ENCODE measurements around the gene METTL23. TPM values are rescaled to one million over a fixed set of nuclear protein-coding genes. Genes with fewer than 3 reads are reported as not detected.

Gene METTL23
- total RNA-seq, 1 experiment from 2014 or later = 37.7 TPM

- BruUV-seq (replicated peaks) = no TSS peak
- intact Hi-C loops (cut with micrococcal nuclease; ENCODE audit: unreplicated experiment) = no loop called here
- peaks cover 24% of the 10 kb centered on the region for H3K36me3 Mint-ChIP-seq (ENCODE audit: insufficient read depth, unreplicated experiment)
- H3K4me1 Mint-ChIP-seq (ENCODE audit: low read depth, unreplicated experiment) = peaks cover 4% of the 10 kb centered on the region
- no peak overlapping the region for H3K4me3 Mint-ChIP-seq (ENCODE audit: unreplicated experiment)
- Histone ChIP-seq H3K27me3 (replicated peaks; ENCODE audit: control insufficient read depth, insufficient read depth, low read length) (no peaks in the 10 kb centered on the region), H3K4me3 (ENCODE audit: low read depth, low read length) (no peak overlapping the region), H3K4me1 (peaks cover 22% of the 10 kb centered on the region), H3K36me3 (ENCODE audit: control insufficient read depth, insufficient read depth, low read length) (no peaks in the 10 kb centered on the region; the same call in 1 of the 2 replicates), H3K9me3 (no peaks in the 10 kb centered on the region)
- DNase-seq = no peak
- ChIA-PET CTCF (interaction anchor here (0.6 to 2.1 kb wide), 8 partner anchors 11 to 177 kb away, joined by 3 to 20 read pairs (median 6); no protein-coding TSS in a partner anchor), POLR2A (interaction anchor here (1.0 to 2.2 kb wide), 3 partner anchors 11 to 125 kb away, joined by 3 to 6 read pairs (median 3); no protein-coding TSS in a partner anchor)
- no peaks in the 10 kb centered on the region for H3K27me3 Mint-ChIP-seq (ENCODE audit: insufficient read depth, unreplicated experiment)
- TF ChIP-seq CTCF (IDR thresholded peaks at IDR 0.05; ENCODE audit: insufficient read depth in 1 of 2, low read depth in 1 of 2, low read length in 1 of 2, severe bottlenecking in 1 of 2, unreplicated experiment in 1 of 2) = no peak
- H3K27ac Mint-ChIP-seq (ENCODE audit: unreplicated experiment) = no peak overlapping the region
- H3K9me3 Mint-ChIP-seq (ENCODE audit: unreplicated experiment) = no peaks in the 10 kb centered on the region
These were observed 44.3 kb upstream of the METTL23 start for GRCh38 chr17:76682296-76682695.

- intact Hi-C loops (cut with micrococcal nuclease; ENCODE audit: unreplicated experiment) = no loop called here
These were observed 43.5 kb upstream of the METTL23 start for GRCh38 chr17:76683011-76683755.

More at GRCh38 chr17:76683011-76683755, 43.5 kb upstream of the METTL23 start:
- no TSS peak for BruUV-seq (replicated peaks)
- Mint-ChIP-seq H3K36me3 (ENCODE audit: insufficient read depth, unreplicated experiment) (peaks cover 24% of the 10 kb centered on the region), H3K4me3 (ENCODE audit: unreplicated experiment) (no peak overlapping the region), H3K27ac (ENCODE audit: unreplicated experiment) (no peak overlapping the region), H3K27me3 (ENCODE audit: insufficient read depth, unreplicated experiment) (no peaks in the 10 kb centered on the region), H3K4me1 (ENCODE audit: low read depth, unreplicated experiment) (peaks cover 11% of the 10 kb centered on the region), H3K9me3 (ENCODE audit: unreplicated experiment) (no peaks in the 10 kb centered on the region)
- peak in 1 of 2 experiments; percentile 3 for TF ChIP-seq CTCF (IDR thresholded peaks at IDR 0.05; ENCODE audit: insufficient read depth in 1 of 2, low read depth in 1 of 2, low read length in 1 of 2, severe bottlenecking in 1 of 2, unreplicated experiment in 1 of 2)
- H3K36me3 ChIP-seq (ENCODE audit: control insufficient read depth, insufficient read depth, low read length) = no peaks in the 10 kb centered on the region; the same call in 1 of the 2 replicates
- POLR2A ChIA-PET = no interaction called here
- H3K27me3 ChIP-seq (replicated peaks; ENCODE audit: control insufficient read depth, insufficient read depth, low read length) = no peaks in the 10 kb centered on the region
- no peak for DNase-seq
- CTCF ChIA-PET = no interaction called here
- H3K9me3 ChIP-seq = no peaks in the 10 kb centered on the region
- no peak overlapping the region for H3K4me3 ChIP-seq (ENCODE audit: low read depth, low read length)
- peaks cover 28% of the 10 kb centered on the region for H3K4me1 ChIP-seq

Data from Caco-2 (cell line).